ENCODE data around the gene HDAC9. TPM values are rescaled to one million over a fixed set of nuclear protein-coding genes. Genes with fewer than 3 reads are reported as not detected.

HDAC9 gene
- total and polyA plus RNA-seq, 2 donors (not counting 1 experiment from before 2014, with no cell fraction given): 2.9 to 7.9 TPM

DNA sequence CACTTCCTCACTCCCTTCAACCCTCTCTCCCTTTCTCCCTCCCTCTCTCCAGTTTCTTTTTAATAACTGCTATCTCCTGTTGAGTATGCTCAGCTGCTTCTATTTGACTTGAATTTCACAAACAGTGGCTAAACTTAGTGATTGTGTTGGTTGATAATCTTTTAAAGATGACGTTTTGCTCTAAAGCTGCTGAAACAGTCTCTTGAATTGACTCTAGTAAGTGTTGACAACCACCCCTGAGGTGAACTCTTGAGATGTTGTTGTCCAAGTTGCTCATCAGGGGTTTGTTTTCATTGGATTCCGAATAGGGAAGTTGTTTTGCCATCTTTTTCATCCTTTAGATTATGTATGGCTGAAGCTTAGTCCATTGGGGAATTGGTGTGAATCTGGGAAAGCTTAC, 445.7 kb downstream of the HDAC9 start:
- H3K4me1 ChIP-seq (ENCODE audit: control insufficient read depth, extremely low read depth, insufficient read depth, low read length): no peaks in the 10 kb centered on the region
- H2AFZ ChIP-seq (ENCODE audit: low read length): peak overlapping the region; percentile 35
- H3K9me3 ChIP-seq (ENCODE audit: control insufficient read depth, insufficient read depth, low read depth, low read length): no peaks in the 10 kb centered on the region
- H4K20me1 ChIP-seq (ENCODE audit: control insufficient read depth, extremely low read depth, insufficient read depth, low read length): no peaks in the 10 kb centered on the region
- TF ChIP-seq CTCF (conservative IDR thresholded peaks at IDR 0.05 in 1 of 2, IDR thresholded peaks at IDR 0.05 in 1 of 2; ENCODE audit: low read depth in 1 of 2, low read length in 2 of 2) (no peak), EZH2 (IDR thresholded peaks at IDR 0.05; ENCODE audit: low read length, missing control alignments) (no peak)
- DNase-seq (ENCODE audit: low read depth in 2 of 2): no peak
- no peak overlapping the region for H3K4me3 ChIP-seq (replicated peaks in 1 of 4; ENCODE audit: control extremely low read depth in 1 of 4, insufficient read depth in 1 of 4, low read depth in 3 of 4, low read length in 4 of 4)
- H3K4me2 ChIP-seq (ENCODE audit: extremely low read depth, insufficient read depth, low read length): no peak overlapping the region
- no peaks in the 10 kb centered on the region for H3K27me3 ChIP-seq (ENCODE audit: control insufficient read depth, insufficient read depth, low read length)
- H3K9ac ChIP-seq (ENCODE audit: insufficient read depth, low read length): no peak overlapping the region
- H3K79me2 ChIP-seq (ENCODE audit: control insufficient read depth, insufficient read depth, low read length): no peaks in the 10 kb centered on the region
- no peaks in the 10 kb centered on the region for H3K36me3 ChIP-seq (ENCODE audit: control insufficient read depth, insufficient read depth, low read length)
- H3K27ac ChIP-seq (ENCODE audit: insufficient read depth, low read length): no peak overlapping the region

DNA sequence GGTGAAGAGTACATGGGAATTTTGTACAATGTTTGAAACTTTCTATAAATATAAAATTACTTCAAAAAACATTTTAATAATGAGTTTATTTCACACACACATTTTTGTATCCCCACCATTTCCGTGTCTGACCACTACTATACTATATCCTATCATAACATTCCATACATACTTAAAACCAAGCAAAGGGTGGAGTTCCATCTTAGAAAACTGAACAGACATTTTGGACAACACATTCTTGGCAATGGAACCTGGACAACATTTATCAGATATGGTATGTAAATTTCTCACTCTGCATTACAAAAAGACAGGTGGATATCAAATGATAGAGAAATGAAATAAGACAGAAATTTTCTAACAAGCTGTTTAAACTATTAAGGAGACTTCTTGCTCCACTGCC, 453.0 kb downstream of the HDAC9 start:
- no peak for TF ChIP-seq EZH2 (IDR thresholded peaks at IDR 0.05; ENCODE audit: low read length, missing control alignments)
- no peak for TF ChIP-seq CTCF (conservative IDR thresholded peaks at IDR 0.05 in 1 of 2, IDR thresholded peaks at IDR 0.05 in 1 of 2; ENCODE audit: low read depth in 1 of 2, low read length in 2 of 2)
- DNase-seq (ENCODE audit: low read depth in 2 of 2): peak in 1 of 2 donors; percentile 18

GRCh38 chr7:18952846-18953245, 457.3 kb downstream of the HDAC9 start:
- H3K27ac ChIP-seq (ENCODE audit: insufficient read depth, low read length): no peak overlapping the region
- no peaks in the 10 kb centered on the region for H3K4me1 ChIP-seq (ENCODE audit: control insufficient read depth, extremely low read depth, insufficient read depth, low read length)
- TF ChIP-seq EZH2 (IDR thresholded peaks at IDR 0.05; ENCODE audit: low read length, missing control alignments): no peak
- TF ChIP-seq CTCF (conservative IDR thresholded peaks at IDR 0.05 in 1 of 2, IDR thresholded peaks at IDR 0.05 in 1 of 2; ENCODE audit: low read depth in 1 of 2, low read length in 2 of 2): no peak
- H3K36me3 ChIP-seq (ENCODE audit: control insufficient read depth, insufficient read depth, low read length): no peaks in the 10 kb centered on the region
- no peak overlapping the region for H3K4me2 ChIP-seq (ENCODE audit: extremely low read depth, insufficient read depth, low read length)
- H3K27me3 ChIP-seq (ENCODE audit: control insufficient read depth, insufficient read depth, low read length): no peaks in the 10 kb centered on the region
- no peak overlapping the region for H2AFZ ChIP-seq (ENCODE audit: low read length)
- H3K9me3 ChIP-seq (ENCODE audit: control insufficient read depth, insufficient read depth, low read depth, low read length): no peaks in the 10 kb centered on the region
- H4K20me1 ChIP-seq (ENCODE audit: control insufficient read depth, extremely low read depth, insufficient read depth, low read length): no peaks in the 10 kb centered on the region
- H3K4me3 ChIP-seq (replicated peaks in 1 of 4; ENCODE audit: control extremely low read depth in 1 of 4, insufficient read depth in 1 of 4, low read depth in 3 of 4, low read length in 4 of 4): no peak overlapping the region
- H3K9ac ChIP-seq (ENCODE audit: insufficient read depth, low read length): no peak overlapping the region
- no peaks in the 10 kb centered on the region for H3K79me2 ChIP-seq (ENCODE audit: control insufficient read depth, insufficient read depth, low read length)
- no peak for DNase-seq (ENCODE audit: low read depth in 2 of 2)

More for the DNA sequence above, 453.0 kb downstream of the HDAC9 start:
- Histone ChIP-seq H3K4me1 (ENCODE audit: control insufficient read depth, extremely low read depth, insufficient read depth, low read length) (no peaks in the 10 kb centered on the region), H4K20me1 (ENCODE audit: control insufficient read depth, extremely low read depth, insufficient read depth, low read length) (no peaks in the 10 kb centered on the region), H3K9ac (ENCODE audit: insufficient read depth, low read length) (no peak overlapping the region), H2AFZ (ENCODE audit: low read length) (no peak overlapping the region), H3K27ac (ENCODE audit: insufficient read depth, low read length) (no peak overlapping the region), H3K9me3 (ENCODE audit: control insufficient read depth, insufficient read depth, low read depth, low read length) (no peaks in the 10 kb centered on the region), H3K4me2 (ENCODE audit: extremely low read depth, insufficient read depth, low read length) (no peak overlapping the region), H3K4me3 (replicated peaks in 1 of 4; ENCODE audit: control extremely low read depth in 1 of 4, insufficient read depth in 1 of 4, low read depth in 3 of 4, low read length in 4 of 4) (no peak overlapping the region), H3K79me2 (ENCODE audit: control insufficient read depth, insufficient read depth, low read length) (no peaks in the 10 kb centered on the region), H3K36me3 (ENCODE audit: control insufficient read depth, insufficient read depth, low read length) (no peaks in the 10 kb centered on the region), H3K27me3 (ENCODE audit: control insufficient read depth, insufficient read depth, low read length) (no peaks in the 10 kb centered on the region)

All from fibroblast of lung (primary cell).